GM13977 (cell line): ENCODE results near the gene HS2ST1.

ENCODE experiments used
- DNase-seq: peaks from one replicate; pipeline ENCODE4 v3.0.0; 2012; ENCODE audit warnings: low spot score
- CTCF ChIP-seq: IDR thresholded peaks from 2 replicates; pipeline ENCODE4 v1.5.1; 2012; ENCODE audit warnings: mild to moderate bottlenecking, control low read depth; ENCODE audit not compliant: insufficient read depth; ENCODE audit errors: extremely low read depth, missing control alignments
- in situ Hi-C: fragments of 300-500 bp; cut with MboI; formaldehyde crosslinking; loops from one replicate; pipeline ENCODE4 v1.12.0; 2022; ENCODE audit warnings: low sequenced_read_pairs, low pct_unique_long_range_greater_than_20kb, mixed read lengths, inconsistent platforms; ENCODE audit not compliant: unreplicated experiment

Gene HS2ST1

GRCh38 chr1:87119541-87120140 lies 205.2 kb downstream of the HS2ST1 start:
- no peak for TF ChIP-seq CTCF
- in situ Hi-C loops = no loop called here
- no peak for DNase-seq

GRCh38 chr1:87120779-87121178 lies 206.3 kb downstream of the HS2ST1 start:
- TF ChIP-seq CTCF = peak; percentile 43
- in situ Hi-C loops = no loop called here
- no peak for DNase-seq

- no peak for DNase-seq
- in situ Hi-C loops = no loop called here
- no peak for TF ChIP-seq CTCF
These were observed 207.3 kb downstream of the HS2ST1 start for GRCh38 chr1:87121711-87122163.

- in situ Hi-C loops = no loop called here
- no peak for DNase-seq
- no peak for TF ChIP-seq CTCF
These were observed 207.8 kb downstream of the HS2ST1 start for GRCh38 chr1:87122243-87122642.

- TF ChIP-seq CTCF = no peak
- no peak for DNase-seq
- in situ Hi-C loops = no loop called here
These were observed 209.2 kb downstream of the HS2ST1 start for GRCh38 chr1:87123610-87124009.

GRCh38 chr1:87126886-87127505 lies 212.6 kb downstream of the HS2ST1 start:
- TF ChIP-seq CTCF = no peak
- in situ Hi-C loops = loop anchor here (25.0 kb wide), 1 partner anchor 810 kb away; no protein-coding TSS in a partner anchor
- no peak for DNase-seq

GRCh38 chr1:87127581-87127980 lies 213.1 kb downstream of the HS2ST1 start:
- TF ChIP-seq CTCF = no peak
- in situ Hi-C loops = loop anchor here (25.0 kb wide), 1 partner anchor 810 kb away; no protein-coding TSS in a partner anchor
- no peak for DNase-seq
